Dedifferentiated amniotic fluid mesenchymal stem cell (primary cell): Measurements from ENCODE around the gene B4GALT3.

Experiments
- DNase-seq: peaks from one replicate; pipeline ENCODE4 v3.0.0-alpha.2; 2016; ENCODE audit errors: extremely low spot score

B4GALT3 gene

DNA sequence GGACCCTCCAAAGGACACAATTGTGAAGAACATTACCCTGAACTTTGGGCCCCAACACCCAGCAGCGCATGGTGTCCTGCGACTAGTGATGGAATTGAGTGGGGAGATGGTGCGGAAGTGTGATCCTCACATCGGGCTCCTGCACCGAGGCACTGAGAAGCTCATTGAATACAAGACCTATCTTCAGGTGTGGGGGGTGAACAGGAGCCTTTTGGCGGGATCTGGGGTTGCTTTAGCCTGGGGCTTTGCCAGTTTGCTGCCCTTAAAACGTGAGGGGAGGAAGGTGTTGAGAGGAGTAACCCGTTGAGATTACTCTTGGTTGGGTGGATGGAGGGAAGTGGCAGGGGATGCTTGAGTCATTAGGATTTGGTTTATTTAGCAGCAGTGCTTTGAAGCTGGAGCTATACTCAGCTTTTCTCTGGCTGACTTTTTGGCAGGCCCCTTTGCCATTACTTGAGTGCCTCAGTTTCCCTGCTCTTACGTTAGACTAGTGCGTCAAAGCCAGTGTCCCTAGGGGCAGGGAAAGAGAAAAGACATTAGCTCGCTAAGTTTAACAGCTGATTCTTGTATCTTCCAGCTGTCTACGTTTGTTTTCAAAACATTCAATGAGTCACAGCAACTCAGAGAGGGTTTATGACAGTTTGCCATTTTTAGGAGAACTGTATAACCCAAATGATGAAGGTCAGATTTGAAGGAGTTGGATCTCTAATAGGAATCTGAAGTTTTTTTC lies 29.3 kb upstream of the B4GALT3 start:
- DNase-seq, result no peak

DNA sequence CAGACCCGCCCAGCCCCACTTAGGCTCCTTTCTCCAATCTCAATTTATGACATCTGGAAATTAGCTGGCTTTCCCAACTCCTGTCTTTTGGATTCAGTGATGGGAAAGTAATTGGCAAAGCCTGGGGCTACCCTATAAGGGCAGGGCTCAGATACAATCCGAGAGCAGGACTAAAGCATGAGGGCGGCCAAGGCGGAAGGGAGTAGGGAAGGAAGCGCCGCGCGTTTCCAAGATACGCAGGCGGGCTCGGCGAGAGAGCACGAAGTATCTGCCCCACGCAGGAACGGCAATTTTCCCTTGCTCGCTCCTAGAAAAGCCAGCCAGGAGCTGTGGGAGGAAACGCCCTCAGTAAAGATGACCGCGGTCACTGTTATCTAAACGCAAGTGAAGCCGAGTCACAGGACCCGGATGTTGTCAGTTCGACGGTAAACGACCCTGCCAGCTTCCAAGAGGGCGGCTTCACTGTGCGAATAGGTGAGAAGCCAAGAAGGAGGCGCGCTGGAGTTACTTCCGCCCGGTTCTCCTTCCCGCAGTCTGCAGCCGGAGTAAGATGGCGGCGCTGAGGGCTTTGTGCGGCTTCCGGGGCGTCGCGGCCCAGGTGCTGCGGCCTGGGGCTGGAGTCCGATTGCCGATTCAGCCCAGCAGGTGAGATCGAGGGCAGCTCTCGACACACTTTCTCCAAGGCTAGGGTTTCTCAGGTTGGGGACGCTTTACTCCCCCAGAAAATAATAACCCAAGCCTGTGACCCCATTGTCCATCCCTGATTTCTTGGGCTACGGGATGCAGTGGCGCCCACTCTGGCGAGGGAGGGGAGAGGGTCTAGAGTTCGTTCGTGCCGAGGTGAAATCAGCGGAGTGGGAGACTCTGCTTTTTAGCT lies 24.8 kb upstream of the B4GALT3 start, which contains the start of gene NDUFS2:
Gene NDUFS2, plus strand, starts transcription at position 532 of the 877 bp plus-strand sequence. Its CDS starts 19 bp downstream, at position 551.
- peak; percentile 99 for DNase-seq

DNA sequence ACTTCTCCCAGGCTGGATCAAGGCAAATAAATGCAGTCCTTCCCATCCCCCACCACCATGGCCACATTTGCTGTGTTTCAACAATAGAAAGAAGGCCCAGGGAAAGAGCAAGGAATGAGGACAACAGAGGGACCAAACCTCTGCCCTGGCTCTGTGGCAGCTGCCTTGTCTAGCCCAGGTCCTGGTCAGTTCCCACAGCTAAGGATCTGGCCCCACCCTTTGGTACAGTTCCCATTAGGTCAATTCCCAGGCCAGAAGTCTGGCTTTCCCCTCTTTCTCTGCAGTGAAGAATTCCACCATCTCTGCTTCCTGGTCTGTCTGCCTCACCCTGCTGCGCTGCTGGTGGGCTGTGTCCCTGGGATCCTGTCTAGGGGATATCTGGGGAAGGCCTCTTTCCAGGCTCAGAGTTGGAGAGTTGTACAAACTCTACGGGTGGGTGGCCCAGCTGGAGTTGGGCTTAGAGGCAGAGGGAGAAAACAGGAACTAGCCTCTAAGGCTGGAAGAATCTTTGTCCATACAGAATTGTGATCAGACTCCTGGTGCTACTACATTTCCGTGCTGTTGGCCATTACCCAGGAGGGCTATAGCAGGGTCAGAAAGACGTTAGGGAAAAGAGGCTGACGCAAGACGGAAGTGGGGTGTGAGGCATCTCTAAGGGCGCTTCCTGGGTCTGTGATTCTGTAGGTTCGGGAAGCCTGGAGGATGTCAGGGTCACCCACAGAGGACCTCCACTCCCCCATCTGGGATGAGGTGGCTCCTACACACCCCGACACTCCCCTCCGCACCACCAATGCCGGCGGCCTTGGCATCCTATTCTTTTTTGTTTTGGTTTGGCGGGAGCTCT lies 23.9 kb upstream of the B4GALT3 start:
- no peak for DNase-seq

DNA sequence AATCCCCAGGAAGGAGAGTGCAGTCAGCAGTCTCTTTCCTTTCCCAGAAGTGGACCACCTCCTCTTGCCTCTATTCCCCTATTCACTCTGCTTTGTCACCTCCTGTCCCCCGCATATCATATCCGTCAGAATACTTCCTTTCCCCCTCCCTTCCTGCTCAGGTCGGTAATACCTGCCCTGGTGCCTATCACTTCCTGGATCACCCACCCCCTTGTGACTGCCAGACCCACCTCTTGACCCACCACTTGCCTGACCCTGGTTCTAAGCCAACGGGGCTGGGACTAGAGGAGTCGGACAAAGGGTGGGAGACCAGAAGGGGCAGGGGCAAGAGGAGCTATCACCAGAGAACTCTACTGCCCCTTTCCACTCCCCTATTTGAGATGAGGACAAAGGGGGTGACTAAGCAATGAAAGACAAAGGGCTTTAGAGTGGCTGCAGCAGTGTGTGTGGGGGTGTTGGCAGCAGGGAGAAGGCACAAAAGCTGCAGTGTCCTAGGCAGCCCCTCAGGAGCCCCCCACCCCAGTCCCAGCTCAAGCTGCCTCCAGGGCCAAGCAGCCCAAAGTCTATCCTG lies 23.2 kb upstream of the B4GALT3 start:
- DNase-seq, result no peak

DNA sequence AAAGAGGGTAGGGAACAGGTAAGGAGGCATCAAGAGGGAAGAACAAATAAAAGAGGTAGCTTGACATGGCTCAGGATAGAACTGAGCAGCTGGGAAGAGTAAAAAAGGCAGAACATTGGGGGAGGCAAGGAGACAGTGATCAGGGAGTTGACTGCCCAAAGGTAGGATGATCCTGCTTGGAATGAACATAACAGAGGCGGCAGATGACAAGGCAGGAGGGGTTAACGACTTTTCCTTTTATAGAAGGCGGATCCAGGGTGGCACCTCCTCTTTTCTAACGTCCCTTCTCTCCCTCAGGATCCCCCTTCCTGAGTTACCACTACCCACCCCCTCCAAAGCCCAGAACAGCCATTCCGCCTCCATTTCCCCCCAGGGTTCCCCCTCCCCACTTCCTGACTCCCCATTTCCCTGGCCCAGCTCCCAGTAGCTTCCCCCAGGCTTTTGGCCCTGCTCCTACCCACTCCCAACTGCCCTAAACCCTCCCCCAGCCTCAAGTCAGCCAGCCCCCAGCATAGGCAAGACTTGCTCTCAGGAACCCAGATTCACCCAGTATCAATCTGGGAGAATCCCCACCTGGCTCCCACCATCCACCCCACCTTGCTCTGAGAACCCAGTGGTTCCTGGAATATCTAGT lies 22.3 kb upstream of the B4GALT3 start:
- no peak for DNase-seq

DNA sequence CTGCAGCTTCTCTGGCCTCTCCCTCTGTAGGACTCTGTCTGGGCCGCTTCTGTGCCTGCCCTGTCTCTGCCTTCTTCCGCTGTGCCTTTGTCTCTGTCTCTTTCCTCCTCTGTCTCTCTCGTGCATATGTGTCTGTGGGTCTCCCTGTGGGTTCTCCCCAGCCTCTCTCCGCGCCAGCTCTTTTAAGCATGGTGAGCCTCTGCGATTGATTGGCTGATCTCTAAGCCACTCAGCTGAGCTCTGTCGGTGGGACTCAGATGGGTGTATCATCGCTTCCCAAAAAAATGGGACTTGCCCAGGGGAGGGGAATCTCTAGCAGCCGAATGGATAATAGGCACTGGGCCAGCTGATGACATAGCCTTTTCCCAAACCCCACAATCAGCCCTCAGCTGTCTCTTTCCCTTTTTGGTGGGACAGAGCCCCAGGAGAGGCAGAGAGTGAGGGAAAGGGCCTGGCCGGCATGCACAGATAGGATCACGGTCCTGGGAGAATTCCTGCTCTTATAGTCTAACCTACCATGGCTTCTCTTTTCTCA lies 21.7 kb upstream of the B4GALT3 start, which contains the start of gene ADAMTS4:
Gene ADAMTS4, minus strand, starts transcription at position 158 of the 535 bp plus-strand sequence. CDS start 427 bp downstream, outside the sequence.
- DNase-seq, result peak; percentile 65

DNA sequence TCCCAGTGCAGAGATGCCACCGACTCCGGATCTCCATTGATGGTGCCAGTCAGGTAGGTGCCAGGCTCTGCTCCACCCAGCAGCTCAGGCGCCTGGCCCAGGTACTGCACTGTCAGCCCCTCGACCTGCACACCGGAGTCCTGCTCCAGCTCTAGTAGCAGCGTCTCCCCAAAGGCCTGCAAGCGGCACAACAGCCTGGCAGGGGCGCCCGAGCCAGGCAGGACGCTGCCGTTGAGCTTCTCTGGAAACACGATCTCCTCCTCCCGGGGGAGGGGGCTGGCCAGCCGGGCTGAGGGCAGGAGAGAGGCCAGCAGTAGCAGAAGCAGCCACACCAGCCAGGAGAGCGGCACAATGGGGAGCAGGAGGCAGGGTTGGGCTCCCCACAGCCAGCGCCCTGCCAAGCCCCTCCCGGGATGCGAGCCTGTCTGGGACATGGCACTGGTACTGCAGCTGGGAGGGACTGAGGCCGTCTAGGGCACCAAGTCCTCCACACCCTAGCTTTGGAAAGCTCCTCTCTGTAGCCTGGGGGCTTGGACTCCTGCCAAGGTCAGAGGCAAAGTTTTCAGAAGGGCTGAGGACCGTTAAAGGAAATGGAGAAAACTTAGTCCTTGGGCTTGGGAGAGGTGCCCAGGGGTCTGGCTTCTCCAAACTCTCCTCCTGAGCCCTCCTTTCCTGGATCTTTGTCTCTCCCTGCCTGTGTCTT lies 21.0 kb upstream of the B4GALT3 start:
- DNase-seq, result peak; percentile 43

DNA sequence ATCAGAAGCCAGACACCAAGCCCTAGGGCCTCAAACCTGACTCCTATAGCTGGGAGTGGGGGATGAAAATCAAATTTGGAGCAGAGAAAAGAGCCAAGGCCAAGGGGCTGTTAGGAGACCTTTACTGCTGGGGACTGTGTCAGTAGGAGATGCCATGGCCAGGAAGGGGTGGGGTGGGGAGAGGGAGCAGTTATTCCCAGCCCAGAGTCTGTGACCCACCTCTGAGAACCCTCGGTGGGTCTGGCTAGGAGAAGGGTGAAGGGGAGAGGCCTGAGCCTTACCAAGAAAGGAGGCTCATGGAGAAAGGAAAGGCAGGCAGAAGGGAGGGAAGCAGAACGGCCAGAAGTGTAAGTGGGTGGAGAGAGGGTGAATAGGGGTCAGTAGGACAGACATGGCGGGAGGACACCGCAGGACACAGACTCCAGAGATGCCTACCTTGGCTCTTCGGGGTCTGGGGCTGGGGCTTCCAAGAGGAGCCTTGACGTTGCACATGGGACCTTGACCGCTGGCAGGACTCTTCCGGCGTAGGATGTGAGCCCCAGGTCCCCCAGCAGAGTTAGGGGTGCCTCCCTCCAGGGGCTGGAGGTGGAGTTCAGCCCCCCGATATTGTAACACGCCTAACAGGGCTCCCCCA lies 20.4 kb upstream of the B4GALT3 start:
- DNase-seq, result no peak

DNA sequence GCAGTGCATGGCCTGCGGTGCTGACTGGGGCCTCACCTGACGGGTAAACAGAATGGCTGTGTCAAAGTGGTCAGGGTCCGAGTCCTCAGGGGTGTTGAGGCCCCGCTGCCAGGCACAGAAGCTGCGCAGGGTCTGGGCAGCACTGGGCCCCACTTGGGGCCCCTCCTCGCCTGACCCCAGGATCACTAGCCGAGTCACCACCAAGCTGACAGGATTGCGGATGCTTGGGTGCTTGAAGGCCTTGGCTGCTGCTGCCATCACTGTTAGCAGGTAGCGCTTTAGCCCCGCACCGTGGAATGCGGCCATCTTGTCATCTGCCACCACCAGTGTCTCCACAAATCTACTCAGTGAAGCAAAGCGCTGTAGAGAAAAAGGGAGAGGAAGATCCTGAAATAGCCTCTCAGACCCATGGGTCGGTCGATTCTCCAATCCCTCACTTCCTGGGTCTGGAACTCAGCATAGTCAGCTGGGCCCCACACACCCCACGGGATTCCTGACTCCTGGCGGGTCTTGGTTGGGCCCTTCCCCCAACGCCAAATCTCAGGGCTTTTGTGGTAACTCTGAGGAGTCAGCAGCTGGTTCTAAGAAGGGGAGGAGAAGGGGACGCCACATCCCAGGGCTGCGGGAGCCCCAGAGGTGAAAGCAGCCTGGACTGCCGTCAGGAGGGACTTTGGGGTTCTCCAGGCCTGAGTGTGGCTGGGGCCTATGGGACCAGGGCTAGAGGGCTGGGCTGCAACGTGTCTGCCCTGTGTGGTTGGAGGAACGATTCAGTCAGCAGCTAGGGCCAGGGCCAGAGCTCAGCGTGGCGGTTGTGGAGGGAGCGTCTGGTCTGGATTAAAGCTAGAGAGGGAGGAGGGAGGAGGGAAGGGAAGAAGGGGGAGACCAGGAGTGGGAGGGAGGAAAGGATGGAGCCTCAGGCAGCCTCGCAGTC lies 19.5 kb upstream of the B4GALT3 start:
- peak; percentile 85 for DNase-seq

DNA sequence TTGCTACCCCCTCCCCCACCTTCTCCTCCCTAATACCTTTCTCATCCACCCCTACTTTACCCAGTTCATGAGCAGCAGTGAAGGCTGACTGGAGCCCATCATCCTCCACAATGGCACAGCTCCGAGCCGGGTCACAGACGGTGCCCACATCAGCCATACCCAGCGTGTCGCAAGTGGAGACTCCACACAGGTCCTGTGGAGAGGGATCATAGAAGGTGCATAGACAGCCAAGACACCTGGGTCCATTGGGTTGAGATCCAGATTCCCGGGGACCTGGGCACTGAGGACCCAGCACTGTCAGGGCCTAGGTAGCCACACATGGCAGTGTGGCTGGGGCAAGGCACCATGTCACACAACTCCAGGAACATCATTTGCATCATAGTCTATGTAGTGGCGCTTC lies 18.8 kb upstream of the B4GALT3 start:
- DNase-seq, result no peak

DNA sequence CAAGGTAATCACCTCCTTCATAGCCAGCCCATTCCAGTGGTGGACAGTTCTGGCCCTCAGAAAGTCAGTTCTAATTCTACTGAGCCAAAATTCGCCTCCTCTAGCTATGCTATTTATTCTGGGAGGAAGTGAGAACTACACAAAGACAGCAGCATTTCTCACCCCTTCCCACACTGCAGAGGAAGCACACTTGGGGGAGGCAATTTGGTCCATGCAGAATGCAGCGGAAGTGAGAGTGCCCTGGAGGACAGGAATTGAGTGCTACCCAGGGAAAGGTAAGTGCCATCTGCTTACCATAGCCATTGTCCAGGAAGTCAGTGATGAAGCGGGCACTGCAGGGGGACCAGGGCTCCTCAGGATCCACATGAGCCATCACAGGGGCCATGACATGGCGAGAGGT lies 17.9 kb upstream of the B4GALT3 start:
- DNase-seq, result no peak

DNA sequence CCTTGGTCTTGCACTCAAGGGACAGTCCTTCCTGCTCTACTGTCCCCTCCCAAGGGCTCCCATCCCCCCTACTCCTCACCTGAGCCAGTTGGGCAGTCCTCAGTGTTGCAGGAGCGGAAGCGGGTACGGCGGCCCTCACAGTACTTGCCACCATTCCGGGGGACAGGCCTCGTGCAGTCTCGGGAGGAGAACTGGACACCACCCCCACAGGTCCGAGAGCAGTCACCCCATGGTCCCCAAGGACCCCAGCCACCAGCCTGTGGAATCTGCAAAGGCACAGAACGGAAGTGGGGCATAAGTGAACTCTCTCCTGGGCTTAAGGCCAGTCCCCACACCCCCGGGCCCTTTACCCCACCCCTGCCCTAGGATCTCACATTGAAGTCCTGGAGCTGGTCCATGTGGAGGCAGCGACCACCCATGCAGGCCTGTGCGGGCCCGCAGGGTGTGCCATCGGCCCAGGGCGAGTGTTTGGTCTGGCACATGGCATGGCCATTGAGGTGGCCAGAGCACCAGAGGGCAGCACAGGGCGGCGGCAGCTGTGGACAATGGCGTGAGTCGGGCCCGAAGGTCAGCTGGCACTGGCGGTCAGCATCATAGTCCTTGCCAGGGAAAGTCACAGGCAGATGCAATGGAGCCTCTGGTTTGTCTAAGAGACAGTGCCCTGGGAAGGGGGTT lies 16.4 kb upstream of the B4GALT3 start:
- no peak for DNase-seq

DNA sequence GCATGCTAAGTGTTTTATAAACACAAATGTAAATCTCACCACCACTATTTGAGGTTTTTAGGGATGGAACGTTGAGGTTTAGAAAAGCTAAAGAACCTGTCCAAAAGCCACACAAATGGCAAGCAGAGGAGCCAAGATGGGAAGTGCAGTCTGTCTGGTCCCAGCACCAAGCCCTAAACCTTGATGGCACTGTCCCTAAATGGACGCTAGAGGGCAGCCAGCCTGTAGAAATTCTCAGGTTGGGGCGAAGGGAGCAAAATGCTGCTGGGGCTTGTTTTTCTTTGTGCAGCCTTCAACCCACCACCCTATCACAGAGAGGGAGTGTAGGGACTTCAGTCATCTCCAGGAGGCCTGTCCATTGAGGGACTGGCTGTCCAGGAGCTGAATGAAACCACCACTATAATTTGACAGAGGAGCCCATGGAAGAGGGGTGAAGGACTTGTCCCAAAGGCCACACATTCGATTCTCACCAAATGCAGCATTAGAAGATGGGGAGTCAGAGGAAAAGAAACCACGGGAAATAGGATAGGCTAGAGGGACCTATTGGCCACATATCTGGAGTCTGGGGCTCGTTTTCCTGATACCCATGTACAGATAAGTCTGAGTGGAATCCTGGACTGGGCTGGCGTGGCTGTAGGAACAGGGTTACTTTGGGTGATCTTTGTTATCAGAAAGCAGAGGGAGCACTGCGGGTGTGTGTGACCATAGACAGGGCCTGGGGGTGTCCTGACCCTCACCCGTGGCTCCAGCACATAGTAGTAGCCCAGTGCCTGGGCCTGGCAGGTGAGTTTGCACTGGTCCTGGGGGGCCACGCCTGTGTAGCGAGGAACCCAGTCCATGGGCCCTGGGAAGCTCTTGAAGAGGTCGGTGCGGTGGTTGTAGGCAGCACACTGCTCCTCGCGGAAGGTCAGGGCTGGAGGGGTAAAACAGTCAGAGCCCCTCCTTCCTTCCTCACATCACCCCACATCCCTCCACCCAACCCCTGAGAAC lies 15.5 kb upstream of the B4GALT3 start:
- peak; percentile 65 for DNase-seq

DNA sequence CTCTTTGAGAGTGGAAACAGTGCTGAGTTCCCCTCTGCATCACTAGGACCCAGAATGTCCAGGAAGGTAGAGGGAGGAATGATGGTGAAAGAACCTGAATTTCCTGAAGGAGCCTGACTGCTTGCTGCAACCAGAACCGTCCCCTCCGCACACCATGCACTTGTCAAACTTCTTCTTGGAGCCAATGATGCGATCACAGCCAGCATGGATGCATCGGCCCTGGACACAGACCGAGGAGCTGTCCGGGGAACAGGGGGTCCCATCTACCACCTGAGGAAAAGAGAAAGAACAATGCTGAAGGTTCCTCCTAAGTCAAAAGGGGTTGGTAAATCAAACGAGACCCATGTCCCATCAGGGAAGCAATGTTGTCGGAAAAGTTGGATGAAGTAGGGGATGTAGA lies 14.7 kb upstream of the B4GALT3 start:
- no peak for DNase-seq

DNA sequence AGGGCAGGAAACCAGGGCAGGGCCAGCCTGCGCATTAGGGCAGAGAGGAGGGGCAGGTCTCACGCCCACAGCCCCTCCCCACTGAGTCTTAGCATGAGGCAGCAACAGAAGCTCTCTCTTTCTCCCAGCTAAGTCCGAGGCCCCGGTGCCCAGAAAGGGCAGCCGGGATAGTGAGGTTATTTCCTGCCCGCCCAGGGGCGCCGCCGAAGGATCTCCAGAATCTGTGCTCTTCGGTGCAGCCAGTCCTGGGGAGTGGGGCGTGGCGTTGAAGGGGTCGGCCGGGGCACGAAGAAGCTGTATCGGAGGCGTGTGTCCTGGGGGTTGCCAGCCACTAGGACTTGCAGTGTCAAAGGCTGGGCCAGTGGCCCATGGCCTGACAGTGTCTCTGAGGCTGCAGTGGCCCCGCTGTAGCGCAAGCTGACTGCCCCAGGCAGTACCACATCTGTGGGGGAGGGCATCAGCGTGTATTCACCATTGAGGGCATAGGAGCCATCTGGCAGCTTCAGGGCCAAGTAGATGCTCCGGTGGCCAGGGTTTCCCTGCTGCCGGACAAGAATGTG lies 13.7 kb upstream of the B4GALT3 start:
- no peak for DNase-seq

DNA sequence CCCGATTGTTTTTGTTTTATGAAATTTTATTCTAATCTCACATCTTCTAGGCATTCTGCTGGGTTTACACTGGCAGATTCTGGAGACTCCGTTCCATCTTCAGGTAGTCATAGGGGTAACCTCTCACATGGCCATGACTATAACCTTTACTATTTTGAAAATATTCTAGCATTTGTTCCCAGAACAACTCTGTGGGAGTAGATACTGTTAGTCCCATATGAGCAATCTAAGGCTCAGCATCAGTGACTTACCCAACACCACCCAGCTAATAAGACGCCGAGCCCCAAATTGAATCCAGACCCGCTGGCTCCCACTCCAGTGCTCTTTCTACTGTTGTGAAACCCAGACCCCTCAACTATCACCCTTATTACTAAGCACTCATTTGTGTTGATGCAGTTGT lies 11.7 kb upstream of the B4GALT3 start:
- no peak for DNase-seq
